ENCODE measurements around the gene DICER1. TPM values are rescaled to one million over a fixed set of nuclear protein-coding genes. Genes with fewer than 3 reads are reported as not detected.
A peak's percentile ranks its signal among the peaks of the same experiment; 100 is the strongest.

Gene DICER1
- total RNA-seq, 1 donor from 2014 or later = 134 TPM

DNA sequence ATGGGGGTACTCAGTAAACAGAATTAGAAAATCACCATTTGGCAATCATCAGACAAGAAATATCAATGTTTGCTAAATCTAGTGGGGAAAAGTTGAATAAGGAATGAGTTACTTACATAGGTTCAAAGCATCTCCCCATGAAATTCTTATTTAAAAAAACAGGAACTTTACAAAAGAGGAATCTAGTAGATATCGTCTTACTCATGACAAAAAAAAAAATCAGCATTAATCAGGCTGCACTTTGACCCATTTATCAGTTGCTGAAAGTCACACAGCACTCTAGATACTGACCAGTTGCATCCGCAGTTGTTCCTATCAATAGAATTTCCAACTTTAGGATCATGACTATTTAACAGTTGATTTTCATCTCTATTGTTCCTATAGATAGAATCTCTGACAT is 5.8 kb upstream of the DICER1 start:
- no peak for DNase-seq (ENCODE audit: low spot score in 2 of 2)
- Histone ChIP-seq H3K27me3 (no peaks in the 10 kb centered on the region), H3K36me3 (no peaks in the 10 kb centered on the region), H3K27ac (no peak overlapping the region), H3K4me1 (peaks cover 0 to 4% of the 10 kb centered on the region in 2 donors), H3K4me3 (no peak overlapping the region), H3K9me3 (no peaks in the 10 kb centered on the region)
- intact Hi-C loops (cut with DNase I) = no loop called here
- TF ChIP-seq, protein P1, sequence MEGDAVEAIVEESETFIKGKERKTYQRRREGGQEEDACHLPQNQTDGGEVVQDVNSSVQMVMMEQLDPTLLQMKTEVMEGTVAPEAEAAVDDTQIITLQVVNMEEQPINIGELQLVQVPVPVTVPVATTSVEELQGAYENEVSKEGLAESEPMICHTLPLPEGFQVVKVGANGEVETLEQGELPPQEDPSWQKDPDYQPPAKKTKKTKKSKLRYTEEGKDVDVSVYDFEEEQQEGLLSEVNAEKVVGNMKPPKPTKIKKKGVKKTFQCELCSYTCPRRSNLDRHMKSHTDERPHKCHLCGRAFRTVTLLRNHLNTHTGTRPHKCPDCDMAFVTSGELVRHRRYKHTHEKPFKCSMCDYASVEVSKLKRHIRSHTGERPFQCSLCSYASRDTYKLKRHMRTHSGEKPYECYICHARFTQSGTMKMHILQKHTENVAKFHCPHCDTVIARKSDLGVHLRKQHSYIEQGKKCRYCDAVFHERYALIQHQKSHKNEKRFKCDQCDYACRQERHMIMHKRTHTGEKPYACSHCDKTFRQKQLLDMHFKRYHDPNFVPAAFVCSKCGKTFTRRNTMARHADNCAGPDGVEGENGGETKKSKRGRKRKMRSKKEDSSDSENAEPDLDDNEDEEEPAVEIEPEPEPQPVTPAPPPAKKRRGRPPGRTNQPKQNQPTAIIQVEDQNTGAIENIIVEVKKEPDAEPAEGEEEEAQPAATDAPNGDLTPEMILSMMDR (IDR thresholded peaks at IDR 0.05) = no peak

DNA sequence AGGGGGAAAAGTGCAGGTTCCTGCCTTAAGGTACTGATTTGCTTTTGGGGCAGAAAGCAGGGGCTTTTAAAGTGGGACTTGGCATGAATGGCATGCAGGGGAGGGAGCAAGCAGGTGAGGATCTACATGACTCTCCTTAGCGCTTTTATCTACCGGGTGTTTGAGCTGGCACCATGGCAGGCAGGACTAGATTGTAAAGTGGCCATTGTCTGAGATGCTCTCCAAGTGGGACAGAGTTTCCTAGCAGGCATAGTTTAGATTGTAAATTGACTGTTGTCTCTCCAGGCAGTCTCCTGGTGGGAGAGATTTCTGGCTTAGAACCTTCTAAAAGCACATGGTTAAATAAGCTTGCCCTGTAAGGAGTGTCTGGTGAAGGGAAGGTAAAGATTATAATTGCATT is 5.3 kb upstream of the DICER1 start:
- Histone ChIP-seq H3K4me1 (peaks cover 0 to 5% of the 10 kb centered on the region in 2 donors), H3K4me3 (no peak overlapping the region), H3K27me3 (no peaks in the 10 kb centered on the region), H3K27ac (no peak overlapping the region), H3K9me3 (no peaks in the 10 kb centered on the region), H3K36me3 (no peaks in the 10 kb centered on the region)
- TF ChIP-seq, protein P1 (IDR thresholded peaks at IDR 0.05) = no peak
- DNase-seq (ENCODE audit: low spot score in 2 of 2) = no peak
- intact Hi-C loops (cut with DNase I) = no loop called here

DNA sequence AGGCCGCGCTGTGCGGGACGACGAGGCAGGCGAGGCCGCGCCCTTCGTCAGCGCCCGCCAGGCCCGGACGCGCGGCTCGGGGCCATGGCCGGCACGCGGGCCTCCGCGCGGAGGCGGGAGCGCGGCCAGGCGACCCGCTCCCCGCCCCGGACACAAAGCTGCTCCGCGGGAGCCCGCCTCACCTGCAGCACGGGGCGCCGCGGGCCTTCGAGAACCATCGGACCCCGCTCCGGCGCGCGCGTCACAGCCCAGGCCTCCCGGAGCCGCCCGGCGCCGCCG is 342 bp downstream of the DICER1 start:
- no peak for DNase-seq (ENCODE audit: low spot score in 2 of 2)
- Histone ChIP-seq H3K27ac (peak overlapping the region; percentile 89 to 94), H3K4me3 (peak overlapping the region; percentile 88 to 97), H3K4me1 (peaks cover 3 to 18% of the 10 kb centered on the region in 2 donors), H3K9me3 (no peaks in the 10 kb centered on the region), H3K36me3 (no peaks in the 10 kb centered on the region), H3K27me3 (no peaks in the 10 kb centered on the region)
- TF ChIP-seq, protein P1 (IDR thresholded peaks at IDR 0.05) = no peak
- intact Hi-C loops (cut with DNase I) = loop anchor here (2.0 to 5.0 kb wide), 3 partner anchors 165 to 556 kb away; partner anchors contain the start of gene GLRX5

DNA sequence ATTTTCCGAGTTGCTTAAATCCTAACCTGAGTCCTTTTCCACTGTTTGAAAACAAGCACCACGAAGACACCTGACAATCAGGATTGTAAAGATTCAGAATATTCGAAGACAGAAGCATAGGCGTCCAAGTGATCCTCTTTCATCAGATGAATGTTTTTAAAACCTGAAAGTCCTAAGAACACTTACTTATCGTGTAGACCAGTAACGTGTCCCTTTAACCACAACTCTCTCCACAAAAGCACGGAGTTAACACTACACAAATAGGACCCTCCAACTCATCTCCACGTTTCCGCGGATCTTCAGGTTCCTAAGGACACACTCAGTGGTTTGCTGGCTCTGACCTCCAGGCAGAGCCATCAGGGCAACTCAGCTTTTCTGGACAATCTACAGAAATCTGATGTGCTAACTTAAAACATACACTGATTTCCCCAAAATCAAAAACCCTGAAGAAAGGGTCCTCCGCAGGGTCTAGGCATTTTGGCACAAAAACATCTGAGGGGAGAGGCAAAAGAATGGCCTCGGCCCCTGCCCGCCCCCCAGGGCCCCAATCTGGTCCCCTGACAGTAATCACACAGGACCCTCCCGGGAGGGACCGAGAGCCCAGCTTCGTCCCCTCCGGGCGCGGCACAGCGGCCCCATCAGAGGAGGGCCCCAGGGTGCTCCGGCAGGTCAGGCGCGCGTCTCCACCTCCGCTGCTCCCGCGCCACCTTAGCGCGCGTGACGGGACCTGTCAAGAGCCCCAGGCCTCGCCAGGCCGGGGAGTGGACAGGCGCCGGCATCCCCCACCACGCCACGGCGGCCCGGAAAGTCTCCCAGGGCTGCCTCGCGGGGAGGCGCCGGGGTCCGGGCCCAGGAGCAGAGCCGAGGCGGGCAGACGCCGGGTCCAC is 925 bp downstream of the DICER1 start:
- Histone ChIP-seq H3K4me1 (peaks cover 3 to 24% of the 10 kb centered on the region in 2 donors), H3K9me3 (no peaks in the 10 kb centered on the region), H3K27me3 (no peaks in the 10 kb centered on the region), H3K36me3 (no peaks in the 10 kb centered on the region), H3K27ac (peak overlapping the region; percentile 89 to 94), H3K4me3 (peak overlapping the region; percentile 88 to 97)
- intact Hi-C loops (cut with DNase I) = loop anchor here (2.0 to 5.0 kb wide), 3 partner anchors 166 to 556 kb away; partner anchors contain the start of gene GLRX5
- TF ChIP-seq, protein P1 (IDR thresholded peaks at IDR 0.05) = no peak
- peak in 1 of 2 donors; percentile 65 for DNase-seq (ENCODE audit: low spot score in 2 of 2)

DNA sequence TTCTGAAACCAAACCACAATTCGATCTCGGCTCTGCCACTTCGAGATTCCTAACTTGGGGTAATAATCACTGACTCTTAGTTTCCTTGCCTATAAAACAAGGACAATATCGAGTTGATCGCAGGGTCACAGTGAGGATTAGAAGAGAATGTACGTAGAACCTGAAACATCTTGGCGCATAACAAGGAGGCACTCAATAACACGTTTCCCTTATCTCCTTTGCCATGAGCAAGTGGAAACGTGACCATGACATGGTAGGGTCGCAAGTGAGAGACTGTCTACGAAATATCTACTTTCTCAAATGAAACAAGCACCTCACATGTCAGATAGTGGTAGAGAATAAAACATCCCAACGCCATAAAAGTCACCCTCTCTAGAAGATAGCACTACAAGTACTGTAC is 2.3 kb downstream of the DICER1 start:
- intact Hi-C loops (cut with DNase I) = loop anchor here (5.0 kb wide), 1 partner anchor 167 kb away; no protein-coding TSS in a partner anchor
- DNase-seq (ENCODE audit: low spot score in 2 of 2) = no peak
- peak overlapping the region; percentile 88 to 97 for H3K4me3 ChIP-seq
- TF ChIP-seq, protein P1 (IDR thresholded peaks at IDR 0.05) = no peak
- H3K4me1 ChIP-seq = peaks cover 3 to 29% of the 10 kb centered on the region in 2 donors
- no peaks in the 10 kb centered on the region for H3K27me3 ChIP-seq
- no peak overlapping the region for H3K27ac ChIP-seq
- H3K36me3 ChIP-seq = no peaks in the 10 kb centered on the region
- H3K9me3 ChIP-seq = no peaks in the 10 kb centered on the region

All from ascending aorta (tissue), 2 donors.